Lung (tissue), 12 donors: ENCODE measurements around the gene KIAA1755. TPM values are rescaled to one million over a fixed set of nuclear protein-coding genes. Genes with fewer than 3 reads are reported as not detected.

ENCODE experiments used
- ATAC-seq: fragments of 200-7000 bp; cut with Tn5 transposase; one replicate; pipeline ENCODE4 v1.9.1; 2020; ENCODE audit warnings: moderate number of reproducible peaks; ENCODE audit not compliant: insufficient read depth, low FRiP score
- DNase-seq, 3 donors: peaks; one replicate each; pipeline ENCODE4 v3.0.0-alpha.2; 2013 to 2017
- H3K27ac ChIP-seq, 2 donors: one replicate each; pipeline ENCODE4 v1.5.1; 2013; ENCODE audit warnings: mild to moderate bottlenecking in 2 of 2, moderate library complexity in 2 of 2, control low read depth in 1 of 2, inconsistent platforms in 1 of 2, low read depth in 1 of 2, low read length in 1 of 2
- H3K27me3 ChIP-seq, 3 donors: one replicate each; pipeline ENCODE4 v1.5.1; 2013; ENCODE audit warnings: low read length in 2 of 3; ENCODE audit not compliant: control insufficient read depth in 3 of 3, insufficient read depth in 3 of 3
- H3K36me3 ChIP-seq, 4 donors: one replicate each; pipeline ENCODE4 v1.5.1; 2013; ENCODE audit warnings: low read length in 4 of 4, mild to moderate bottlenecking in 1 of 4, moderate library complexity in 1 of 4; ENCODE audit not compliant: control insufficient read depth in 4 of 4, insufficient read depth in 4 of 4
- H3K4me1 ChIP-seq, 5 donors: one replicate each; pipeline ENCODE4 v1.5.1; 2013; ENCODE audit warnings: low read length in 5 of 5, mild to moderate bottlenecking in 2 of 5, moderate library complexity in 1 of 5; ENCODE audit not compliant: control insufficient read depth in 5 of 5, insufficient read depth in 5 of 5
- H3K4me3 ChIP-seq: one replicate; pipeline ENCODE4 v1.5.1; 2013; ENCODE audit warnings: mild to moderate bottlenecking, control low read depth, moderate library complexity
- H3K9ac ChIP-seq, 2 donors: one replicate each; pipeline ENCODE4 v1.5.1; 2013; ENCODE audit warnings: low read length in 2 of 2, control low read depth in 1 of 2; ENCODE audit not compliant: insufficient read depth in 1 of 2
- H3K9me3 ChIP-seq, 4 donors: one replicate each; pipeline ENCODE4 v1.5.1; 2013; ENCODE audit warnings: low read length in 3 of 4, mild to moderate bottlenecking in 1 of 4, moderate library complexity in 1 of 4; ENCODE audit not compliant: control insufficient read depth in 4 of 4, insufficient read depth in 3 of 4
- WGBS, 2 donors: extraction: QIAGEN DNeasy Blood & Tissue Kit; methylation state at CpG; one replicate each; pipeline ENCODE4 v1.1.7; 2013; 5-methylcytosine and 5-hydroxymethylcytosine counted together
- polyA plus RNA-seq, 2 donors: library from polyadenylated mRNA; stranded (reverse); fragments of 200-250 nt; gene quantifications; one replicate each; pipeline ENCODE4 v1.2.1, GENCODE V29; 2013
- total RNA-seq, 2 donors: library from RNA; depleted of rRNA in 1 of 2; stranded (reverse); fragments of >200 nt in 1 of 2; gene quantifications; one replicate each; pipeline ENCODE4 v1.2.1, GENCODE V29; 2014 to 2021
- TF ChIP-seq, protein P1 (sequence below): IDR thresholded peaks from 2 replicates; pipeline ENCODE4 v1.5.1; 2012; ENCODE audit warnings: mild to moderate bottlenecking; ENCODE audit errors: control extremely low read depth, extremely low read depth
- donor health status: control.
- donor health status: control.
- donor health status: Bipolar disorder and iron deficiency.
- donor health status: healthy.
- donor health status: DM: yes; HTN: yes; CAD: no.

Gene KIAA1755
- total and polyA plus RNA-seq, 4 donors: 0.33 to 2.0 (median 1.3) TPM

DNA sequence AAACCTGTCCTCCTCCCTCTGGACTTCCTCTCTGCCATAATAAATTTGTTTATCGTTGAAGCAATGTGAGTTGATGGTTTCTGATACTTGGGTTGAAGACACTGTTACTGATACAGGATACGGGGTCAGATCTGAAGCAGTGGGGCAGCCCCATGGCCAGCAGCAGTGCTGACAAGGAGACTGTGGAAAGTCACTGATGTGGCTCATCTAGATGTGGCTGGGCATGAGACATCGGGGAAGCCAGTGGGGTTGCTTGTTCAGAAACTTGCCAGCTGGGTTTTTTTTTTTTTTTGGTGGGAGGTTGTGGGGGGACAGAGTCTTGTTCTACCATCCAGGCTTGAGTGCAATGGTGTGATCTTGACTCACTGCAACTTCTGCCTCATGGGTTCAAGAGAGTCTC is 40.8 kb upstream of the KIAA1755 start:
- Histone ChIP-seq H3K9ac (no peak overlapping the region), H3K4me3 (no peak overlapping the region), H3K4me1 (peaks cover 0 to 18% (median 4%) of the 10 kb centered on the region in 5 donors), H3K36me3 (no peaks in the 10 kb centered on the region), H3K9me3 (no peaks in the 10 kb centered on the region), H3K27me3 (peaks cover 0 to 2% (median 0%) of the 10 kb centered on the region in 3 donors), H3K27ac (no peak overlapping the region)
- WGBS, 2 donors: 86 to 87% methylated on average over 3 of the region's 3 CpGs
- DNase-seq (no peak), ATAC-seq (no peak)
- TF ChIP-seq, protein P1, sequence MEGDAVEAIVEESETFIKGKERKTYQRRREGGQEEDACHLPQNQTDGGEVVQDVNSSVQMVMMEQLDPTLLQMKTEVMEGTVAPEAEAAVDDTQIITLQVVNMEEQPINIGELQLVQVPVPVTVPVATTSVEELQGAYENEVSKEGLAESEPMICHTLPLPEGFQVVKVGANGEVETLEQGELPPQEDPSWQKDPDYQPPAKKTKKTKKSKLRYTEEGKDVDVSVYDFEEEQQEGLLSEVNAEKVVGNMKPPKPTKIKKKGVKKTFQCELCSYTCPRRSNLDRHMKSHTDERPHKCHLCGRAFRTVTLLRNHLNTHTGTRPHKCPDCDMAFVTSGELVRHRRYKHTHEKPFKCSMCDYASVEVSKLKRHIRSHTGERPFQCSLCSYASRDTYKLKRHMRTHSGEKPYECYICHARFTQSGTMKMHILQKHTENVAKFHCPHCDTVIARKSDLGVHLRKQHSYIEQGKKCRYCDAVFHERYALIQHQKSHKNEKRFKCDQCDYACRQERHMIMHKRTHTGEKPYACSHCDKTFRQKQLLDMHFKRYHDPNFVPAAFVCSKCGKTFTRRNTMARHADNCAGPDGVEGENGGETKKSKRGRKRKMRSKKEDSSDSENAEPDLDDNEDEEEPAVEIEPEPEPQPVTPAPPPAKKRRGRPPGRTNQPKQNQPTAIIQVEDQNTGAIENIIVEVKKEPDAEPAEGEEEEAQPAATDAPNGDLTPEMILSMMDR: no peak

DNA sequence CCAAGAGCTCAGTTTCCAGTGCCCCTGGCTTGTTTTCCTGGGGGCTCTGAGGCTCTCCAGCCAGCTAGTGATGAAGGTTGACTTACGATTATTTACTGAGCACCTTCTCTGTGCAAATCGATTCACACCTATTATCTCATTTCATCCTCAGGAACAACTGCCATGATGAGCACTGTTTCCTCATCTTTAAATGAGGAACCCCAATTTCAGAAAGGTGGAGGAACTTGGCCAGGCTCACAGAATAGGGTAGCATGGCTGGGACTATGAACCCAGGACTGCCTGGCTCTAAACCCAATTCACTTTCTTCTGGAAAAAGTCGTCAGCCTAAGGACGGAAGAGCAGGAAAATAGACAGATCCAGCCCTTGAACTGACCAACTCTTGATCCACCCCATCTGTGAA is 39.9 kb upstream of the KIAA1755 start:
- TF ChIP-seq, protein P1: no peak
- no peak for ATAC-seq
- Histone ChIP-seq H3K36me3 (no peaks in the 10 kb centered on the region), H3K27me3 (peaks cover 0 to 2% (median 0%) of the 10 kb centered on the region in 3 donors), H3K4me3 (no peak overlapping the region), H3K27ac (peak overlapping the region in 1 of 2 donors; percentile 18), H3K4me1 (peaks cover 0 to 18% (median 4%) of the 10 kb centered on the region in 5 donors), H3K9me3 (no peaks in the 10 kb centered on the region), H3K9ac (no peak overlapping the region)
- WGBS, 2 donors: 58 to 73% methylated on average over 4 of the region's 4 CpGs
- DNase-seq: no peak

DNA sequence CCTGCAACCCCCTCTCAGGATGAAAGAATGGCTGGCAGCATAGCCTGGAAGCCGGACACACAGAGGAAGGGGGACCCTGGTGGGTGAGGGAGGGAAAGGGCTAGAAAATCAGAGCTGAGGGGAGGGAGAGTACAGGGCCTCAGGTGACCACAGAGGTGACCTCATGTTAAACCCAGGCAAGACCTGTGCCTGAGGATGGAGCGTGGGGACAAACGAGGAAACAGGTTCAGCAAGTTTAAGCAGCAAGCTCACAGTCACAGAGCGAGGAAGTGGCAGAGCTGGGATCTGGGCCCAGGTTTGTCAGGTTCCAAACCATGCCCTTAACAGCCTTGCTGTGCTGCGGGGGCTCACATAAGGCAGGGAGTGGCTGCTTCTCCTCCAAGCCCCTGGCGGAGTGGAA is 39.4 kb upstream of the KIAA1755 start:
- ATAC-seq (no peak), DNase-seq (peak in 2 of 3 donors; percentile 53 to 57)
- Histone ChIP-seq H3K9me3 (no peaks in the 10 kb centered on the region), H3K9ac (no peak overlapping the region), H3K27me3 (peaks cover 0 to 2% (median 0%) of the 10 kb centered on the region in 3 donors), H3K4me1 (peaks cover 0 to 18% (median 4%) of the 10 kb centered on the region in 5 donors), H3K36me3 (no peaks in the 10 kb centered on the region), H3K27ac (peak overlapping the region in 1 of 2 donors; percentile 38), H3K4me3 (no peak overlapping the region)
- TF ChIP-seq, protein P1: no peak
- WGBS, 2 donors: 43 to 60% methylated on average over 6 of the region's 6 CpGs

DNA sequence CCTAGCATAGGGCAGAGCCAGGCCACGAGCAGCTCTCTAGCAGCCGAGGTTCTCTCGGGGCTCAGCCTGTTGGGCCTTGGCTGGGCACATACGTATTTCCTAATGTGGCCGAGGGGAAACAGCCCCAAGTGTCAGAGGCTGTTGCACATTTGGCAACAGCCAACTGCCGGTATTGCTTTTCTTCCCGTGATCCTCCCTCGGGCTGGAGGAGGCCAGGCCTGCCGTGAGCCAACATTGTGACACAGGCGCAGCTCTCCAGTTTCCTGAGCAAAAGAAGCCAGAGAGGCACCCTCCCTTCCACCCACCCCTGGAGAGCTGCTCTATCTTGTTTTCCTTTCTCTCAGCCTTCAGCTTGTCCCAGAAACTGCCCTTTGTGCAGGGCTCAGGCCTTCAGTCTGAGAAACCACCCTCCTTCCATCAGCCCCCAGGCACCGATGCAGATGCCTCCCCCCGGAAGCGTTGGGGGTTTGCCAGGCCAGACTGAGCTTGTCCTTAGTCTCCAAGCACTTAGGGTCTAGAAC is 38.3 kb upstream of the KIAA1755 start:
- ATAC-seq (peak; percentile 68), DNase-seq (peak; percentile 89 to 97 (median 94))
- TF ChIP-seq, protein P1: no peak
- Histone ChIP-seq H3K27me3 (peaks cover 0 to 1% (median 0%) of the 10 kb centered on the region in 3 donors), H3K27ac (peak overlapping the region; percentile 36 to 76), H3K36me3 (no peaks in the 10 kb centered on the region), H3K9me3 (no peaks in the 10 kb centered on the region), H3K4me1 (peaks cover 0 to 18% (median 4%) of the 10 kb centered on the region in 5 donors), H3K4me3 (no peak overlapping the region), H3K9ac (peak overlapping the region in 1 of 2 donors; percentile 77)
- WGBS, 2 donors: 13 to 15% methylated on average over 13 of the region's 13 CpGs
